HG03442 (cell line): ENCODE measurements around the gene DSTN.
"Not testable (repeated sequence)": the region's sequence is repeated elsewhere in the genome, so short reads cannot be mapped to it uniquely, and the experiment has no call there.

Experiments
- ATAC-seq: cut with Tn5 transposase; IDR thresholded peaks from one replicate; pipeline ENCODE4 v1.9.1; 2021; ENCODE audit warnings: mild to moderate bottlenecking, moderate library complexity; ENCODE audit not compliant: unreplicated experiment

DSTN gene

GRCh38 chr20:17648791-17649730 lies 79.2 kb downstream of the DSTN start:
- ATAC-seq = no peak

DNA sequence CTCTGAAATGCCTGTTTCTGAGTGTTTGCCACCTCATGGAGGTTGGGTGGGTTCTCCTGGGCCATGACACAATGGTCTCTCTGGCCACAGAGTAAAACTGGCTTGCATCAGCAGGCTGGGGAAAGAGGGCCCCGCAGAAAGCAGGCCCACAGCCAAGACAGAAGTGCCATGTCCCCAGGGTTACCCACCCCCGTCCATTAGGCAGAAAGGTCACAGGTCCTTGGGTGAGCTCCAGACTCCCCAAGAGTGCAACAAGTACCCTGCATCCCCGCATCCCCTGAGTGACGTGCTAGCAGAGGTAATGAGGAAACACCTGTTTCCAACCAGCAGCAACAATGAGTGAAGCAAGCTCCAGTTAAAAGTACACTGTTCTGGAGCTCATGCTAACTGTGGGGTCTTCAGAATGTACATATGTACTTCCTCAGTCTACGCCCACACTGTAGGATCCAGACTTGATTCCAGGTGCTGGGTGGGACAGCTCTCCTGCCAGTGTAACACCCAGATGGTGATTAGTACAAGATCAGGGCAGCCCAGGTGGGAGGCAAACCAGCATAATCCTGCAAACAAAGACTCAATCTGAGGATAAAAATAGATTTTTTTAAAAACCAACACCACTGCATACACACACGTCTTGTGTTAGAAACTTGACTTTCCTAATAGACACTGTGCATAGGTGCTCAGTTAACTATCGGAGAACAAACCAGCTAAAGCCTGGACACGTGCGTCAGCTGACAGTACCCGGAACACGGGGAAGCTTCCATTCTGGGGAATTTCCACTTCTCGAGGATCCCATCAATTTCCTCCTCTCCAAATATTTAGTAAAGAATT lies 80.6 kb downstream of the DSTN start:
- ATAC-seq = no peak

DNA sequence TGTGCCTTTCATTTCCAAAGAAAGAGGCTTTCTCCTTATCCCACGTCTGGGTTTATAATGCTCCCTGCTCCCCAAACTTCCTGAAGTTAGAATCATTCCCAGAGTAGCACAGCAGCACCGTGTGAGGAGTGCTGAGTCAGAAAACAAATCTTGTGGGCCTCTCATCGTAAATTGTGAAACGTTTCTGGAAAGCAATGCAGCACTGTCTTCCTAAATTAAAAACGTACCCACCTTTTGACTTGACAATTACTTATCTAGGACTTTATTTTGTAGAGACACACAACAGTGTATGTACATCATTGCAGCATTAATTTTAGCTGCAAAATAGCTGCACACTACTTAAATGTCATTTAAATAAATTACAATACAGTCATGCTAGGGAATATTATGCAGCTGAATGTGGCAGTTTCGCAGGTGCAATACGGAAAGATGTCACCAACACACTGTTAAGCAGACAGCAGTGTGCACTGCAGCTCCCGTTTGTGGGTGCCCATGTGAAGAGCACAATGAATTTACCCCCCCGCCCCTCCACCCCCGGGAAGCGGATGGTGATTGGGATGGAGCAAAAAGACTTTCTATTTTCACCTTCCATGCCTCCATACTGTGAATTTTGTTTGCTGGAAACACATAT lies 81.4 kb downstream of the DSTN start:
- no peak for ATAC-seq

DNA sequence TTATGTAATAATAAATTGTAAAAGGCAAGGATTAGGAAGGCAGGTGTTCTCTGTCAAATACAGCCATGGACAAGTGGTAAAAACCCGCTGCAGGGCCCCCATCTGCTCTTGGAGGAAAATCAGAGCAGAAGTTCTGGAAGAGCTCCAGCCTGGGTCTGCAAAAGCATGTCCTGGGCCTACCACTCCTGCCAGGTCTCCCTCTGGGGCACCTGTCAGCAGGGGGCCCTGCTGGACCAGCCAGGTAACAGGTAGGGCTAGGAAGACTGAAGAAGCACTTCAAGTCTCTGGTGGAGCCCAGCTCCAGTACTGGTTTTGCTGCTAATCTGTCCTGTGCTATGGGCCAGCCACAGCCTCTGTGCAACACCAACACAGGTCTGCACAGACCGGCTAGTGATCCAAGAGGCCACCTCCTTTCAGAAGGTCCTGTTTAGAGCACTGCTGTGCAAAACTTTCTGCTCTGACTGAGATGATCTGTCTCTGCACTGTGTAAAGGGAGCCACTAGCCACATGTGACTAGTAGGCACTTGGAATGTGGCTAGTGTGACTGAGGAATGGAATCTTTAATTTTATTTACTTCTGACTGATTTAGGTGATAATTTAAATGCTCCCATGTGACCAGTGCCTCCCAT lies 82.0 kb downstream of the DSTN start:
- ATAC-seq = no peak

DNA sequence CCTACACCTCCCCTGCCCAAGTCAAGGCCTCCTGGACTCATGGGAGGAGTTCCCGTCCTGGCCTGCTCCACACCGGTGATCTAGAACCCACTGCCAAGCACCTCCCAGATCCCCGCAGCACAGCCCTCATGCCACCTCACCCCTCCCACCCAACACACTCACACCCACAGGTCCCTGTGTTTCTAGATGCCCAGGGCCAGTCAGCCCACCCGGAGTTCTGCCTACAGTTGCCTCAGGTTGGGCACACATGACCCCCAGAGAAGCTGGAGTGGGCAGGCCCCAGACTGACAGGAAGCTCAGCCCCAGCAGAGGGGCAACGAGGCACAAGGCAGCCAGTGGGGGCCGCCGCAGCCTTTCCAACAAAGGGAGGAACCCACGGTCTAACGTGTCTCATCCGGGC lies 82.5 kb downstream of the DSTN start:
- ATAC-seq = no peak

GRCh38 chr20:17653835-17654648 lies 84.2 kb downstream of the DSTN start:
- ATAC-seq = no peak

DNA sequence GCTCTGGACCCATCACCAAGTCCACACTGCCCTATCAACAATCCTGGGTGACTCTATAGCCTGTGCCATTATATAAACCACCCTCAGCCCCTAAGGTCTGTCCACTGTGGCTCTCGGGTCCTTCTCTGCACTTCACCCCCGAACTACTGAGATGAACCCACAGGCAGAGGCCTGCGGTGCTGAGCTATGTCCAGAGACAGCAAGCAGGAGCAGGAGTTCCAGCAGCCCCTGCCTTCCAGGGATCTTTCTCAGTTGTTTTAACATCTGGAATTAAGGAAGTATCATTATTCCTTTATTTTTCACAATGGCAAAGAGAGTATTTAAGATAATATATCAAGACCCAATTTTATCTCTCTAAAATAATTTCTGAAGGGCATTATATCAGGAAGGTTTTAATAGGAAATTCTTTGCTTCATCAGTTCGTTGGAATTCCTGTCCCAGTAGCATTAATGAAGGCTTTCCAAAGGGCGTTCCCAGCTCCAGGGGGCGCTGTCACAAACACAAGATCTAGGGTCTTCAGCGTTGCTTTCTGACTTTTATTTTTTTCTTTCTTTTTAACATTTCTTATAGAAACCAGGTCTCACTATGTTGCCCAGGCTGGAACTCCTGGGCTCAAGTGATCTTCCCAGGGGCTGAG lies 84.9 kb downstream of the DSTN start:
- no peak for ATAC-seq

- ATAC-seq = no peak
Measured at GRCh38 chr20:17655286-17655651, 85.4 kb downstream of the DSTN start.

DNA sequence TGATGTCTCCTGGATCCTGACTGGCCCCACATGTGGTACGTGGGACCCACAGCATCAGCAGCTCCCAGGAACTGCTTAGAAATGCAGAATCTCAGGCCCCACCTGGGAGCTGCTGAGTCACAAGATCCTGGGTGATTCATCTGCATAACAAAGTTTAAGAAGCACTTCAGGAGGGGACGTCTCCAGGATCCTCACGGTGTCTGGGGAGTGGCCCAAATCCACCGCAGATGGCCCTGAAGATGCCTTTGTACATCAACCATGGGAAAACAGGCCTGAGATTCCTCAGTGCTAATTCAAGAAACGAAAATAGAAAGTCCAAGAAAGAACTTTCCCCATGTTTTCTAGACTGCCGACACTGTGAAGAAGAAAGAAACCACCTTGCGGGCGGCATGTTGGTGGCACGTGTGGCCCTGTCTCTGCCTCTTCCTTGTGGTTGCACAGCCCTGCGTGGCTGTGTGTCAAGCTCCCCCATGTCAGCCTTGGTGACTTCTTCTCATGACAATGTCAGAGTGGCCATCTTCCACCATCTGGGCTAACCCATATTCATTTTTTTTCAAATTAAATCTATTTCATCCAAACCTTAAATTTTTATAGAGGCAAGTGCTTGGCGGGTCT lies 86.1 kb downstream of the DSTN start:
- ATAC-seq = no peak

GRCh38 chr20:17657079-17657825 lies 87.4 kb downstream of the DSTN start:
- ATAC-seq = no peak

DNA sequence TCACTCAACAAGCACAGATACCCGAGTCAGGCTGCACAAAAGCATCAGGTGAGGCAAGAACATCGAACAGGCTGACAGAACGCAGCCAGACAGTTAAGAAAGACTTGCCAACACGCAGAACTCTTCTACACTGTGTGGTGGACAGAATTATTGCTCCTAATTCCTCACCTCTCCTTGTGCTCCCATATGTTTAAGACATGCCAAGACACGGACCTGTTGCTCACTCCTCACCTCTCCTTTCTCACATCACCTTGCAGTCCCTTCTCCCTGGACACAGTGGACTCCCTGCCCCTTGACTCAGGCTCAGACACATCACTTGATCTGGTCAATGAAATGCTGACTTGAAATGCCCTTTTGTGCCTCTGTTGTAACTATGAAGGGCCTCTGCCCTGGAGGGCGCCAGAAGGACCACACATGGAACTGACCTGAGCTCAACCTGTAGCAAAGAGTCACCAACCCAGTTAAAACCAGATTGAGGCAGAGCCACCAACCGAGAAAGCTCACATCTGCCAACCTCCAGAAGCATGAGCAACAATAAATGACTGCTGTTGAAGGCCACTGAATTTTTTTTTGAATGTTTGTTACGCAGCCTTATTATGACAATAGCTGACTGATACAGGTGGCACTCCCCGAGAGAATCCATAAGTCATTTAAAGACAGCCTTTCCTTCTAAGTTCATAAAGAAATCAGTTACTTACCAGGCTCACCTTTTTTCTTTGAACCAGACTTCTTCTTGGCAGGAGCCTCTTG lies 88.2 kb downstream of the DSTN start:
- ATAC-seq = no peak

DNA sequence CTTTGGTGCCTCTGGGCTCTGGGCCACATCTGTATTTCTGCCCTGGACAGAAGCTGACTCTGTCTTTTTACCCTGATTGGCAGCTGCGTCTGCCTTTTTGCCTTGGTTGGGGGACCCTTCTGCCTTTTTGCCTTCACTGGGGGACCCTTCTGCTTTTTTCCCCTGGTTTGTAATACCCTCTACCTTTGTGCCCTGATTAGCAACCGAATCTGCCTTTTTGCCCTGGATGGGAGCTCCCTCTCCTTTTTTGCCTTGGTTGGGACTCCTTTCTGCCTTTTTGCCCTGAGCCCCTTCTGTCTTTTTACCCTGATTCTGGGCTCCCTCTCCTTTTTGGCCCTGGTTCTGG lies 88.7 kb downstream of the DSTN start:
- no peak for ATAC-seq

DNA sequence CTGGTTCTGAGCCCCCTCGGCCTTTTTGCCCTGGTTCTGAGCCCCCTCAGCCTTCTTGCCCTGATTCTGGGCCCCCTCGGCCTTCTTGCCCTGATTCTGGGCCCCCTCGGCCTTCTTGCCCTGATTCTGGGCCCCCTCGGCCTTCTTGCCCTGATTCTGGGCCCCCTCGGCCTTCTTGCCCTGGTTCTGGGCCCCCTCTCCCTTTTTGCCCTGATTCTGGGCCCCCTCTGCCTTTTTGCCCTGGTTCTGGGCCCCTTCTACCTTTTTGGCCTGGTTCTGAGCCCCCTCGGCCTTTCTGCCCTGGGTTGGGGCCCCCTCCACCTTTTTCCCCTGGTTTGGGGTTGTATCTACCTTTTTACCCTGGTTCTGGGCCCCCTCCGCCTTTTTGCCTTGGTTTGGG lies 89.5 kb downstream of the DSTN start:
- not testable (repeated sequence) for ATAC-seq
